HG03558 (cell line): ENCODE measurements around the gene PSMB7.

Experiments
- ATAC-seq: cut with Tn5 transposase; IDR thresholded peaks from one replicate; pipeline ENCODE4 v1.9.1; 2021; ENCODE audit warnings: moderate number of reproducible peaks; ENCODE audit not compliant: unreplicated experiment; ENCODE audit errors: extremely low read depth

Gene PSMB7

DNA sequence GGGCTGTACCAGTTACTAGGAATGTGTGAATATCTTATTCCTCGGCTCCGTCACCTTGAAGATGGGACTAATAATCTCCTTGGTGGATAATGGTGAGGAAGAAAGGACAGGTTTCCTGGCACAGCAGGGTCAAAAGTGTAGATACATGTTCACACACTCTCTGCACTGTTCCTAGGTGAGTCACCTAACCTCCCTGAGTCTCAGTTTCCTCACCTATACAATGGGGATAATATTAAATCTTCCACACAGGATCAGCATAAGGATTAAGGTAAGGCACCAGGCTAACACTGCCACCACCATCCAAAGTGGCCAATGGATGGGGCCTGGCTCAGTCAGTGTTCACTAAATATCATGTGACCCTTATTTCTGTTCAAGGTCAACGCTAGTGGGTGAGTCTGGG is 66.9 kb downstream of the PSMB7 start:
- ATAC-seq: no peak

DNA sequence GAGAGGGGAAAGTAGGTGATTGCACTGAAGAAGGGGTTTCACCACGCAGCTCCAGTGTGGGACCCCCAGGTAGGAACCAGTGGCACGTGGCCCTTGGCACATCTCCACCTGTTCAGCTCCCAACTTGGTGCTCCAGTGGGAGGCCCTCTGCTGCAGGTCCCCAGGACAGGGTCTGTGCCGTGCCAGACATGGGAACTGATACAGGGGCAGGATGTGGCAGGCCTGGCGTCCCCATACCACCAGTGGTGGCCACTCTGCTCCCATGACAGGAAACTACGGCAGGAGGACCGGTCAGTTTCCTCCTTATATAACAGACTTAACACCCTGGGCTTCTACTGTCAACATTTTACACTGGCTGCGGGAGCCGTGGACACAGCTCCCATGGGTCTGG is 67.3 kb downstream of the PSMB7 start:
- no peak for ATAC-seq

DNA sequence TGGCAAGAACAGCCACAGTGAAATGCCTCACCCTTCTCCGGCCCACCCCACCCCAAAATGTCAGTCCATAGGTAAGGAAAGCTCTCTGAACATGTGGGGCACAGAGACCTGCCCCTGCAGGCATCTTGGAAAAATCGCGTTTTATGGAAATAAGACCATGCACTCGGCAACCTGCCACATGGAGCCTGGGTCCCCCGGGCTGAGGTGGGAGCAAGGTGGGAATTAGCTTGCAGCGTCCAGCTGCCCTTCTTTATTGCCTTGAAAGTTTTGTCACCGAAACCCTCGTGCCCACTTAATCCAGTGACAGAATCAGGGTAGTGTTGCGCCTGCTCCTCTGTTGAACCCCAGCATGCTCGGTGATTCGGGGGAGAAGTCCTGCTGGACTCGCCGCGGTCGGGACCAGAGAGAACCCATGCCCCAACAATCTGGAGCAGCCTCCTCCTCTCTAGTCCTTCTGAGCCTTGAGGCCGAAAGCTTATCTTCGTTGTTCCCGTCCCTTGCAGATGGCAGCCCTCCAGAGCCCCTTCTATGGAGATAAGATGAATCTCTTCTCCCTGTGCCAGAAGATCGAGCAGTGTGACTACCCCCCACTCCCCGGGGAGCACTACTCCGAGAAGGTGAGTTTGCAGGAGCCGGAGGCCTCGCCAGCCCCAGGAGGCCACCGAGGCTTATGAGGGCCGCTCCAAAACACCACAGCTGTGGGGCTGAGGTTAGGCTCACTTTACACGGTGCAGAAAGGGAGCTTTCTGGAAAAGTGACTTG is 67.9 kb downstream of the PSMB7 start:
- no peak for ATAC-seq

DNA sequence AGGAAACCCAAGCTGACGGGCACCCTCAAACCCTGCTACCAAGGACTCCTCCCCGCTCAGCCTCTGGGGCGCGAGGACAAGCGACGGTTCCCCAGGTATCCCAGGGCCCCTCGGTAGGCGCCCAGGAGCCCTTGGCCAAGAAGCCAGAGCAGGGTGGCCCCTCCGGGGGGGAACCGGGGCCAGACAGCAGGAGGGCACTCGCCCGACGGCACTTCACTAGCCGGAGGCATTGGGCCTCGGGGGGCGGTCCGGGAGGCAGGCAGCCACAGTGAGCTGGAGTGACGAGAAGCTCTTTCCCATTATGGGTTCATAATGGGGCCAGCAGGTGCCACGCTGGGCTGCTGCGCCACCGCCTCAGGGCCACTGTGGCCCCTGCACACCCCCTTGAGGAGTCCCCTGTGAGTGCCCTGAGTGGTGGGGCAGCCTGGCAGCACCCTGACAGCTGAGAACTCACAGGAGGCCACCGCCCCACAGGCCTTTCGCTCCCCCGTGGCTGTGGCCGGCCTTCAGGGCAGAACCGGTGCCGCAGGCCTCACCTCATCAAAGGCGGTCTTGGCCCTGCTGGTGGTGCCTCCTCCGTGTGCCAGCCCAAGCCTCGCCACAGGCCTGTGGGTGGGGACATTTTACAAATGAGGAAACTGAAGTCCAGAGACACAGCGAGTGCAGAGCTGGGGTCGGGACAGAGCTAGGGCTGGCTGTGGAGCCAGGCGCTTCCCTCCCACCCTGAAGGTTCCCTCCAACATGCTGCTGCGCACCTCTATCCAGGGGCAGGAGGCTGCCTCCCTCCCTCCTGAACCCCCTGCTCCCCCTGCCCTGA is 68.7 kb downstream of the PSMB7 start:
- ATAC-seq: no peak

DNA sequence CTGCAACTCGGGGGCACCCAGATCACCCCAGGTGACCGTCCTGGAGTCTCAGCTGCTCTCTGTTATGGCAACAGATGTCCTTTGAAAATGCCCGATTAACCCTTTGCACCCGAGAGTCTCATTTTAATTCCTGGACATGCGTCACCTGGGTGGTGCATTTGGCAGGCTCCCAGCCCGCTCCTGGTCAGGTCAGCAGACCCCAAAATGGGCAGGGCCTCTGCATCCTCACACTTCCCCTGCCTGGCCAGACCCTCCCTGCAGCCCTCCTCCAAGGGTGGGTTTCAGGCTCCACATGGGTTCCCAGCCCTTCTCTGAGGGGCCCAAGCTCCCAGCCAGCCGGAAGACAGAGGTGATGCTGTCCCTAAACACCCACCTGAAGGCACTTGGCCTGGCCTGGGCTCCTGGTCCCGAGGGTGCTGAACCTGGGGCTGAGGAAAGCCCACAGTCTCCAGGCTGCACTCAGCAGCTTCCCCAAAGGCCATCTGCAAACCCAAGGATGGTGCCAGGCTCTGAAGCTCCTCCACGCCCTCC is 69.4 kb downstream of the PSMB7 start:
- ATAC-seq: no peak

DNA sequence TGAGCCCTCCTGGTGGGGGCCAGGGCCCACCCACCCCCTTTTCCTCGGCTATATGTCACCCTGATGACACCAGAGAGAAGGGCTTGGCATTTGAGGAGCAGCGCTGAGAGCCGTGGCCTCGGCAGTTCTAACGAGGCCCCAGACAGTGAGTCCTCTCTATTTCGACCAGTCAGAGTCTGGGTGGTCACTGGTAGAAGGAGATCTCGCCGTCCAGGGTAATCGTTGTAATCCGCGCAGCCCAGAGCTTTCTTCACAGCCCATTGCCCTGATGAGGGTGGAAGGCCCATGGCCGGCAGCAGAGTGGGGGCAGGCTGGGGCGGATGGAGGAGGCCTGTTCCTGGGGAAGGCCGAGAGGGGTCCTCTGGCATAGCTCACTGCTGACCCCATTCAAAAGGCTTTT is 70.2 kb downstream of the PSMB7 start:
- no peak for ATAC-seq

DNA sequence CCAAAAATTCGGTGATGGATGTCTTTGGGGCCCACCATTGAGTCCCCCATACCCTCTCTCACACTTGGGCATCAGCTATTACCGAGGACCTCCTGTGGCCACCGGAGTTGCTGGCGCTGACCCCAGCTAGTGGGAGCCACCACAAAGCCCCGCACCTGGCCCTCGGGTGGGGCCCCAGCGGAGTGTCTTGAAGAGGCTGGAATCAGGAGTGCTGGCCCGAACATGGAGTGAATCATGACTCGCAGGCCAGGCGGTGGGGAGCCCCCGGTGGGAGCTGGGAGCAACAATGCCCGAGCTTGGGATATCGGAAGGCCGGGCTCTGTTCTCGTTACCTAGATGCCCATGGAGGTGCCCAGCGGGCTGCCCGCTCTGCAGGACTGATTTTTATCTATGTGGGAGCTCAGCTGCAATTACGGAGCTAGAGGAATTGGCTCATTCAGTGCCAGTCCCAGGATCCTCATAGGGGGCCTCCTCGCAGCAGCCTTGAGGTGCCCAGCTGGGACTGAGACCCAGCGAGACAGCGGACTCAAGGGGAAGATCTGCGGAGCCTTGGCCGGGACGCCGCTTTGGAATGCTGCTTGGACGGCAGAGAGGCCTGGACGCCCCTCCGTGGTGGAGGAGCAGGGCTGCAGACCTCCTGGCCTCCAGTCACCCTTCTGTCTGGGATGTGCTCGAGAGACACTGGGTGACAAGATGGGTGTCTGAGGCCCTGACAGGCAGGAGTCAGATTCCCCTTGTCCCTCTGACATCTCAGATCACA is 70.8 kb downstream of the PSMB7 start:
- ATAC-seq: no peak

DNA sequence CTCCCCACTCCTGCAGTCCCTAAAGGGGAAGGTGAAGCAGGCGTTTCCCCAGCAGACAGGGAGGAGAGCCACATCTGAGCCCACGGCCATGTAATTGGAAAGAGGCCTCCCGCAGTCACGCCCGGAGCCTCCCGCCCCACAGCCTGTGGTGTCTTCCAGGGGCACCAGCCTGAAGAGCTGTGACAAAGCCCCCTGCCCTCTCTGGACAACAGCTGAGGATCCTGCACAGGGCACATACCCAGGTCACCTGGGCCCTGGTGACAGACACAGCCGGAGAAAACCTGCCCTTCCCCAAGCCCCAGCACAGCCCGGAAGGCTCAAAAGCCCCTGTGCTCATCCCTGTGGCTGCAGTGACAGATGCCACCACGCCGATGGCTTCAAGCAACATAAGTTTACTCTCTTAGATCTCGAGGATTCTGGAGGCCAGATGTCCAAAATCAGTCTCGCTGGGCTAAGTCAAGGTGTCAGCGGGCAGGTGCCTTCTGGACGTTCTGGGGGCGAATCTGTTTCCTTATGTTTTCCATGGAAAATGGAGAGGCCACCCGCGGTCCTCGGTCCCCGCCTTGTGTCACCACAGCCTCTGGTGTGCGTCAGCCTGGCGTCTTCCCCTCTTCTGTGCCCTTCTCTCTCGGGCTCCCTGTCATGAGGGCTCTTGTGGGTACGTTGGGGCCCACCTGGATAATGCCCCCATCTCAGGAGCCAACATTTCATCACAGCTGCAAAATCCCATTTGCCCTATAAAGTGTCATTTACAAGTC is 71.5 kb downstream of the PSMB7 start:
- no peak for ATAC-seq

DNA sequence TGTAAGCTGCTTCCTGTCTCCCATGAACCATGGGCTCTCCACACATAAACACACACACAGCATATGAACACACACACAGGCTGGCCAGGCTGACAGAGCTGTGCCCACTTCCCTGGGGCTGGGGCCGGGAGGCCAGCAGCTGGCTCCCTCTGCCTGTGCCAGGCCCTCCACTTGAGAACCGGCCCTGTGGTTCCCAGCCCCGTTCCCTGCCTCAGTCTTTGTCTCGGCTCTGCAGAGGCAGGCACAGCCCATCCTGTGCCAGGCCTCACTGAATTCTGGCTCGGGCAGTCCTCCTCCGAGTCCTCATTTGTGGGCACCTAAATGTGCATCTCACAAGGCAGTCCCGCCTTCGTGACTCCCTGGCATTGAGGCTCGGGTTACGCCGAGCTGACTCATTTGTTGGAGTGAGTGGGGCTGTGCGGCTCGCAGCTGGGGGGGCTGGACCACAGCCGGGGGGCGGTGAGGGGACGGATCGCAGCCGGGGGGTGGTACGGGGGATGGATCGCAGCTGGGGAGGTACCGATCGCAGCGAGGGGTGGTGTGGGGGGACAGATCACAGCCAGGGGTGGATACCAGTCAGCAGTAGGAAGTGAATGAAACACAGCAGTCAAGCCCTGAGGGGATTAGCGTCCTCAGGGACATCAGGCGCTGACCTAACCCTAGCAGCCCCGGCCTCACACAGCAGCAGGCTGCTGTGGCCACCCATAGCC is 72.3 kb downstream of the PSMB7 start:
- ATAC-seq: no peak

DNA sequence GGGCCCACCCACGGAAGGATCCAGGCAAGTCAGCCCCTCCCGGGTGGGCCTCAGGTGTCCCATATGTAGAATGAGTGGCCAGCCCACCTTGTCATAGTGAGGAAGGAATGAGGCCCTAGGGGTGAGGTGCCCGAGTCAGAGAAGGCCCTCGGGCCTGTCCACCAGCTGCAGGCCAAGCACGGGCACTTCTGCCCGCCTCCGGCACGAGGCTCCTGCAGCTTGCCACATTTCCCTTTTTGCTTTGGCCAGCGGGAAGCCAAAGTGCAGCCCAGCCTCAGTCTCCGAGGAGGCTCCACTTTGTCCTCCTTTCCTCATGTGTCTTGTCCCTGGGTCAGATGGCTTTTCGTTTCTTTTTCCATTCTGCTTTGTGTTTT is 72.9 kb downstream of the PSMB7 start:
- ATAC-seq: no peak

DNA sequence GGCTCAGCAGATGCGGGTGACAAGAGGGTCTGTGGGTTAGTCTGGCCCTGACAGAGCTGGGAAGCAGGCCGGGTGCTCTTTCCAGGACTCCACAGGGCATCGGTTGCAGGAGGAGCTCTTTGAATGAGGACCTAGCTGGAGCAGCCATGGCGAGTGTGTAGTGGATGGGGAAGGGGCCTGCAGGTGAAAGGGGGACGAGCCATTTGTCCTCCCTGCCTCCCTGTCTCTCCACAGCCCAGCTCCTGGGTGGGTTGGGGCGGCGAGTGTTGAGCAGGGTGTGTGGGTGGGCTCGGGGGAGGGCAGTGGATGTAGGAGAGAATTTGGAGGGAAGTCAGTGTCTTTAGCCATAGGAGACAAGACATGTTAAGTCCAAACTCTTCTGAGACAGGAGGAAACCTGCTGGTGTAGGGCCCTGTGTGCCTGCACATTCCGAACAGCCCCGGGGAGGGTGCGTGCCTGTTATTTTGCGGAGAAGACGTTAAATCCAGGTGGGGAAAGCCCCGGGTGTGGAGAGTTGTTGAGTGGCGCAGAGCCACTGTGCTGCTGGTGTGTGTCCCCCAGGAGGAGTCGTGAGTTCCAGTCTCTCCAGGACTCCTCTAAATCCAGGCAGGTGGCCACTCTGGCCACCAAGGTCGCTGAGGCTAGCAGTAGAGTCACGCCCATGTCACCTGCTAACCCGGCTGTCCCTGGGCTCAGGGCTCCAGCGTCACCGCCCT is 73.6 kb downstream of the PSMB7 start:
- no peak for ATAC-seq

DNA sequence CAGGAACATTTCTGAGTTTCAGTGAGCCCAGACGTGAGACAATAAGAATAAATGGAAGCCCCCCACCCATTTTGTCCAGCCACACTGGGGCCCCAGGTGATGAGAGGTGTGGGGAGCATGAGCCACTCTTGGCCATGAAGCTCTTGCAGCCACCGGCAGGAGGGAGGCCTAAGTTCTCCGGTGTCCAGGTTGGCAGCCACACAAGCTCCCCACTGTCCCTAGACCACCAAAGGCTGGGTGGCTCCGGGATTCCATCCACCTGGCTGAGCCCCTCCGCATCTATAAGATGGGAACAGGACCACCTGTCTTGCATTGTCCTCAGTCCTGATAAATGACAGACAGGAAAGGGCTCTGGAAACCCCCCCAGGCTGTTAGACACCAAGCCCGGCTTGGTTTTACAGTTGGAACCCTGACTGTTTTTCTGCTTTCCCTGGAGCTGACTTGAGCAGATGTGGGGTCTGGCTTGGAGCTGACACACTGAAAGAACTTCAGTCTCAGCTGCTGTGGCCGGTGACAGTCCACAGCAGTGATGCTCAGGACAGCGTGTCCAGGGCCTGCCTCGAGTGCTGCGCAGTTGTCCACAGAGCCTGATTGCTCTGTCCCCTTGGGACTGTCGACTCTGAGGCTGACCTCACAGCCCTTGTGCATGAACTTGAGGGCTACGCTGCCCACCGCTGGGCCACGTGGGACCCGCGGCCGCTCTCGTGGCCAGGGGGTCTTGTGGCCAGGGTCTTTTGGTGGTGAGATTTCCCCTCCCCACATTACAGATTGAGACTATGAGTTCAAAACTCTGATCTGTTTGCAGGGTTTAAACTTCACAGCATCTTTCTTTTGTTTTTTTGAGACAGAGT is 74.8 kb downstream of the PSMB7 start:
- ATAC-seq: no peak

DNA sequence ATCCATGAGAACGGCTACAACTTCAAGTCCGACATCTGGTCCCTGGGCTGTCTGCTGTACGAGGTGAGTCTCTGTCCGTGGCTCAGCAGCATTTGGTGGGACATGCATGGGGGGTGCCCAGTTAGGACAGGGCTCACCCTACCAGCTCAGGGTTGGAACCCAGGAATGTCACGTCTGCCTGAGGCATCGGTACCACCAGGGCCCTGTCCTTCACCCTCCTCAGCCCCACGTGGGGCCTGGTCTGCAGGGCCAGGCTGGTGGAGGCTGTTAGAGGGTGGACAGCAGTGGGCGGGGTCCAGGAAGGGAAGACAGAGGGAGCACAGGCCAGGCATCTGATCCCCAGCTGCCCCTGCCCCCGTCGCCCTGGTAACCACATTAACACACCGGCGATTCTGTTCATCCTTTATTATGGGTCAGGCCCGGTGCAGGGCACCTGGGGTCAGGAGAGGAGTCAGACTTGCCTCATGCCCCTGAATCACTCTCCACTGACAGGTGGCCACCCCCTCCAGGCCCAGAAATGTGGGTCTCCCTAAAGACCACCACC is 75.6 kb downstream of the PSMB7 start:
- ATAC-seq: no peak

DNA sequence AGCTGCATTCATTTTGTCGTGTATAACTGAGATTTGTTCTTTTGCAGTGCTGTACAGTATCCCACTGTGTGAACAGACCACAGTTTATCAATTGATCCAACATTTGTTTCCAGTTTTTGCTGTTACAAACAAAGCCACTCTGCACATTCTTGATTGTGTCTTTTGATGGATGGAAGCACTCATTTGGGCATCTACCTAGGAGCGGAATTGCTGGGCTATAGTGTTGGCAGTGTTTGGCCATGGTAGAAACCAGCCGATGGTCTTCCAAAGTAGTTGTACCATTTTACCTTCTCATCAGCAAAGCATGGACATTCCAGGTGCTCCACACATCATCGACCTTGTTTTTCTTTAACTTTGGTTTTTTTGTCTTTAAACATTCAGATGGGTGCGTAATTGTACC is 77.7 kb downstream of the PSMB7 start:
- ATAC-seq: no peak

DNA sequence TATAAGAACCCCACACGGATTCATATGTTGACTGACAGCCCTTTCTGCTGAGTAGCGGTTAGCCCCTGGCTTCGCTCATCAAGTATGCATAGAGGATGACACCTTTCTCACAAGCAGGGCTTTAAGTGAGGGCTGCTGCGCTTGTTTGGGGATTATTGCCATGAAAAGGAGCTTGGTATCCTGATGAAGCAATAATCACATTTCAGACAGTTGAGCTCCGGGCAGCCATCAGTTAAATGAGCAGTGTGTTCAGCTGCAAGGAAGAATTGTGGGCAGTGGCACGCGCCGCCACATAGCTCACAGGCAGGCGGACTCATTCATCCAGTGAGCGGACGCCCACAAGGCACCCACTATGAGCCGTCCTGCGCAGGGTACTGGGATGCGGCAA is 79.9 kb downstream of the PSMB7 start:
- no peak for ATAC-seq

DNA sequence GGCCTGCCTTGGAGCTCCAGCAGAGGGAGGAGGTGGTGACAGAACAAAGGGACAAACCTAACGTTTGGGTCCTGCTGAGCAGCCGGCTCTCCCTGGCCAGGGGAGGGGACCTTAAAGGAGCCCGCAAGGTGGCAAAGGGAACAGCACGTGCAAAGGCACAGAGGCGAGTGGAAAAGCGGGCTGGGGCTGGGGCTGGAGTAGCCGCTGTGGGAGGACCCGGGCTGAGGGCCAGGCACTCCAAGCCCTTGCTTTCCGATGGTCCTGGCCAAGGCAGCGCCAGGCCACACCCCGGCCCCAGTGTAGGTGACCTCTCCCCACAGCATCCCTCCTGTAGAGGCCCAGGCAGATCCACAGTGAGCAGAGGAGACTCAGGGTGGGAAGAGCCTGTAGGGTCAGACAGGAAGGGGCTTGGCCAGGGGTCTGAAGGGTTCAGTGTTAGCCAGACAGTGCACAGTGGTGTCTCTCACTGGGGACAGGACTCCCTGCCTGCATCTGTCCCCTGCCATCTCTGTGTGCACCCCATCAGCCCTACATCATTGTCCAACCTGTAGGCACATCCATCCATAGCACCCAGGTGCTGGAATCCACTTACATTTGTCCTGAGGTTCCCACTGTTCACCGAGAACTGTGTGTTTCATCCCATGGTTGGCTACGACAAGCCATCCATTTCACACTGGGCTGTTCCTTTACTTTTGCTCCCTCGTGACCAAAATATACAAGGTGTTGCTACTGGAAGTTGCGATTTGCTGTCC is 80.5 kb downstream of the PSMB7 start:
- no peak for ATAC-seq

DNA sequence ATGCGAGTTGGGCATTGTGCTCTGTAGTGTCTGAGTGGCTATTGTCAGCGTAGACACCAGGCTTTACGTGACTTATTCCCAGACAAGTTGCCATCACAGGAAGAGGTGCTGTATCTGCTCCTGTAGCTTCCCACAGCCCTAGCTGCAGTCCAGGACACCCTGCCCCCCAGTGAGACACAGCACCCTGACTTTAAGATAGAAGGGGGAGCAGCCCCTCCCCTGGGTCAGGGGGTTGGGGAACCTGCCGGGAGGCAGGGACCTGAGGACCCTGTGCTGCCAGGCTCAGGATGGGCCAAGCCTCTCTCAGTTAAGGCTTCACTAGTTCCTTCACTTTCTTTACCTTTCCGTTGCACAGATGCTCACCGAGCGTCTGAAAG is 82.1 kb downstream of the PSMB7 start:
- ATAC-seq: no peak
